GM12872 (cell line): ENCODE data around the gene RNF186.

Experiments used
- TF ChIP-seq, protein P1 (sequence below): IDR thresholded peaks from 3 replicates; pipeline ENCODE4 v1.5.1; 2011; ENCODE audit warnings: low read depth, mild to moderate bottlenecking, low read length, moderate library complexity; ENCODE audit not compliant: insufficient read depth

RNF186 gene

GRCh38 chr1:19786988-19787423 is 28.1 kb downstream of the RNF186 start:
- TF ChIP-seq, protein P1, sequence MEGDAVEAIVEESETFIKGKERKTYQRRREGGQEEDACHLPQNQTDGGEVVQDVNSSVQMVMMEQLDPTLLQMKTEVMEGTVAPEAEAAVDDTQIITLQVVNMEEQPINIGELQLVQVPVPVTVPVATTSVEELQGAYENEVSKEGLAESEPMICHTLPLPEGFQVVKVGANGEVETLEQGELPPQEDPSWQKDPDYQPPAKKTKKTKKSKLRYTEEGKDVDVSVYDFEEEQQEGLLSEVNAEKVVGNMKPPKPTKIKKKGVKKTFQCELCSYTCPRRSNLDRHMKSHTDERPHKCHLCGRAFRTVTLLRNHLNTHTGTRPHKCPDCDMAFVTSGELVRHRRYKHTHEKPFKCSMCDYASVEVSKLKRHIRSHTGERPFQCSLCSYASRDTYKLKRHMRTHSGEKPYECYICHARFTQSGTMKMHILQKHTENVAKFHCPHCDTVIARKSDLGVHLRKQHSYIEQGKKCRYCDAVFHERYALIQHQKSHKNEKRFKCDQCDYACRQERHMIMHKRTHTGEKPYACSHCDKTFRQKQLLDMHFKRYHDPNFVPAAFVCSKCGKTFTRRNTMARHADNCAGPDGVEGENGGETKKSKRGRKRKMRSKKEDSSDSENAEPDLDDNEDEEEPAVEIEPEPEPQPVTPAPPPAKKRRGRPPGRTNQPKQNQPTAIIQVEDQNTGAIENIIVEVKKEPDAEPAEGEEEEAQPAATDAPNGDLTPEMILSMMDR, result no peak

GRCh38 chr1:19785660-19786059 is 29.4 kb downstream of the RNF186 start:
- TF ChIP-seq, protein P1, result no peak

DNA sequence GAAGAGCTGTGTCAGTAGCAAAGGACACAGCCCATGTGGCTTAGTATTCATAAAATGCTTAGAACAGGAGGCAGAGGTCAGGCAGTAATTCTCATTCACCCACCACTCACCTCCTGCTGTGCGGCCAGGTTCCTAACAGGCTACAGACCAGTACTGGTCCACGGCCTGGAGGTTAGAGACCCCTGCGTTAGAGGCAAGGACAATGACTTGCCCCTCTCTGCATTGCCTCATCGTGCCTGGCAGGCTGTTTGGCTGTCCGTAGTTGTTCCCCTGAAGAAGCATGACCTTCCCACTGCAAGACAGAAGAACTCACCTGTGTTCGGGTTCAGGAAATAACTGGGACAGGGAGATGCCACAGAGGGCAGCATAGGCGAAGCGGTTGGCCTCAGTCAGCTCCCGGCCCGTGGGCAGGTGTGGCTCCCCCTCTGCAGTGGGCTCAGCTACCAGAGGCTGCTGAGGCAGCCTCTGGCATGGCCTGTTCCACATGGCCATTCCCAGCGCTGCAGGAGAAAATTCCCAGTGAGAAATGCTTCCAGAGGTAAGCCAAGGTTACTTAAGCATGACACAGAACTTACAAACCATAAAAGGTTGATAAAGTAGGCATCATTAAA is 34.7 kb downstream of the RNF186 start:
- TF ChIP-seq, protein P1, result no peak

GRCh38 chr1:19776933-19777332 is 38.1 kb downstream of the RNF186 start:
- TF ChIP-seq, protein P1, result no peak

- TF ChIP-seq, protein P1, result no peak
Observed at GRCh38 chr1:19776287-19776686, 38.8 kb downstream of the RNF186 start.

GRCh38 chr1:19775831-19776230 is 39.3 kb downstream of the RNF186 start:
- TF ChIP-seq, protein P1, result no peak

GRCh38 chr1:19775317-19775716 is 39.8 kb downstream of the RNF186 start:
- TF ChIP-seq, protein P1, result no peak
